Heart left ventricle (tissue), 16 donors: Measurements from ENCODE around the gene NUP214. TPM values are rescaled to one million over a fixed set of nuclear protein-coding genes. Genes with fewer than 3 reads are reported as not detected.

Experiments
- ATAC-seq, 4 donors: fragments of 200-7000 bp; cut with Tn5 transposase; one replicate each; pipeline ENCODE4 v1.9.1; 2020 to 2022; ENCODE audit warnings: moderate library complexity in 4 of 4, mild to moderate bottlenecking in 3 of 4, moderate number of reproducible peaks in 1 of 4
- DNase-seq, 5 donors: peaks; one replicate each; pipeline ENCODE4 v3.0.0-alpha.2; 2020
- H3K27ac ChIP-seq, 12 donors: fragments of 200-600 bp; sonication (generic) in 4 of 12; one replicate each; pipeline versions ENCODE4 v1.5.0 to v1.8.0; 2016 to 2022; ENCODE audit warnings: mild to moderate bottlenecking in 2 of 12
- H3K27me3 ChIP-seq, 9 donors: fragments of 200-600 bp; sonication (generic) in 2 of 9; one replicate each; pipeline versions ENCODE4 v1.5.1 to v1.8.0; 2016 to 2022; ENCODE audit warnings: mild to moderate bottlenecking in 3 of 9
- H3K36me3 ChIP-seq, 9 donors: fragments of 200-600 bp; sonication (generic) in 2 of 9; one replicate each; pipeline versions ENCODE4 v1.5.0 to v1.8.0; 2018 to 2022; ENCODE audit warnings: mild to moderate bottlenecking in 2 of 9
- H3K4me1 ChIP-seq, 12 donors: fragments of 200-600 bp; sonication (generic) in 4 of 12; one replicate each; pipeline versions ENCODE4 v1.5.0 to v1.8.0; 2016 to 2022; ENCODE audit warnings: mild to moderate bottlenecking in 3 of 12
- H3K4me3 ChIP-seq, 12 donors: fragments of 200-600 bp; sonication (generic) in 4 of 12; one replicate each; pipeline versions ENCODE4 v1.5.0 to v1.8.0; 2017 to 2022; ENCODE audit warnings: mild to moderate bottlenecking in 9 of 12, moderate library complexity in 4 of 12
- H3K9me3 ChIP-seq, 12 donors: fragments of 200-600 bp; sonication (generic) in 4 of 12; one replicate each; pipeline versions ENCODE4 v1.5.0 to v1.8.0; 2016 to 2022; ENCODE audit warnings: mild to moderate bottlenecking in 1 of 12
- POLR2A ChIP-seq, 2 donors: fragments of 450-650 bp; IDR thresholded peaks; one replicate each; pipeline ENCODE4 v1.6.1; 2017; ENCODE audit warnings: antibody characterized with exemption in 2 of 2, mild to moderate bottlenecking in 2 of 2, moderate library complexity in 2 of 2
- WGBS, 4 donors: extraction: QIAGEN DNeasy Blood & Tissue Kit in 2 of 4; methylation state at CpG; one replicate each; pipeline versions ENCODE4 v1.1.5 to v1.1.7; 2013 to 2018; 5-methylcytosine and 5-hydroxymethylcytosine counted together
- intact Hi-C, 10 donors: fragments of 100-400 bp; cut with DNase I; formaldehyde crosslinking; loops; one replicate each; pipeline versions ENCODE4 v1.11.1 to v1.14.2; 2022
- polyA plus RNA-seq, 2 donors: library from polyadenylated mRNA; stranded (reverse); fragments of 200-250 nt; gene quantifications; one replicate each; pipeline ENCODE4 v1.2.3, GENCODE V29; 2013
- total RNA-seq, 9 donors: library from RNA; depleted of rRNA in 2 of 9; stranded (reverse); fragments of >200 nt in 2 of 9; fragmentation: NEBNext Ultra II Directional in 3 of 9; extraction: Animal tissue kit (Norgen Biotek cat#: 25700) in 3 of 9; gene quantifications; one replicate each; pipeline versions ENCODE4 v1.1.0 to v1.2.4, GENCODE V29; 2016 to 2023
- TF ChIP-seq, protein P1 (sequence below), 12 donors: fragments of 200-600 bp; sonication (generic) in 4 of 12; IDR thresholded peaks; one replicate each; pipeline versions ENCODE4 v1.5.0 to v1.8.0; 2018 to 2022; ENCODE audit warnings: antibody characterized with exemption in 12 of 12, mild to moderate bottlenecking in 5 of 12
- donor health status: ischemic (EF 13 %, LVEDD 7.1; RV severe dilation, severe dysfunction).
- donor health status: healthy with polysubstance abuse.
- donor health status: DM: no; HTN: yes; CAD: no.
- donor health status: DM: no; HTN: no; CAD: no.
- donor health status: ischemic (EF 25% LVEDD 6.9; RV normal size, moderate dysfunction).
- donor health status: ischemic (EF 25% LVEDD 5.7; RV mildly dilated, moderate dysfunction).
- donor health status: healthy.
- donor health status: DM: yes; HTN: yes; CAD: no.
- donor health status: ischemic (EF 35%, LVEDD 5.7; RV mildly dilated, moderate dysfunction).
- donor health status: nonischemic (EF 11% LVEDD 7.7; RV severe dilation, severe dysfunction).
- donor health status: DM: yes; HTN: yes; CAD: no.
- donor health status: PGD.
- donor health status: ischemic (EF 29% LVEDD 5.4; RV normal size, mild dysfunction).
- donor health status: nonischemic (EF 23%, LVEDD 6.1; RV moderate dilation, normal function).

NUP214 gene
- total and polyA plus RNA-seq, 11 donors, result 13.7 to 45.1 (median 23.6) TPM

GRCh38 chr9:131107760-131108159 is 17.6 kb upstream of the NUP214 start:
- intact Hi-C loops, result no loop called here
- Histone ChIP-seq H3K27ac (peak overlapping the region in 10 of 12 donors; percentile 24 to 82 (median 50)), H3K27me3 (no peaks in the 10 kb centered on the region), H3K9me3 (no peaks in the 10 kb centered on the region), H3K4me1 (peaks cover 0 to 43% (median 13%) of the 10 kb centered on the region in 12 donors), H3K36me3 (peaks cover 0 to 6% (median 0%) of the 10 kb centered on the region in 9 donors), H3K4me3 (no peak overlapping the region)
- peak in 1 of 5 donors; percentile 39 for DNase-seq
- WGBS, 4 donors, result 45 to 72% (median 62%) methylated on average over 8 of the region's 8 CpGs
- ATAC-seq, result peak; percentile 49 to 82 (median 65)
- TF ChIP-seq POLR2A (IDR thresholded peaks at IDR 0.05), result no peak
- TF ChIP-seq, protein P1, sequence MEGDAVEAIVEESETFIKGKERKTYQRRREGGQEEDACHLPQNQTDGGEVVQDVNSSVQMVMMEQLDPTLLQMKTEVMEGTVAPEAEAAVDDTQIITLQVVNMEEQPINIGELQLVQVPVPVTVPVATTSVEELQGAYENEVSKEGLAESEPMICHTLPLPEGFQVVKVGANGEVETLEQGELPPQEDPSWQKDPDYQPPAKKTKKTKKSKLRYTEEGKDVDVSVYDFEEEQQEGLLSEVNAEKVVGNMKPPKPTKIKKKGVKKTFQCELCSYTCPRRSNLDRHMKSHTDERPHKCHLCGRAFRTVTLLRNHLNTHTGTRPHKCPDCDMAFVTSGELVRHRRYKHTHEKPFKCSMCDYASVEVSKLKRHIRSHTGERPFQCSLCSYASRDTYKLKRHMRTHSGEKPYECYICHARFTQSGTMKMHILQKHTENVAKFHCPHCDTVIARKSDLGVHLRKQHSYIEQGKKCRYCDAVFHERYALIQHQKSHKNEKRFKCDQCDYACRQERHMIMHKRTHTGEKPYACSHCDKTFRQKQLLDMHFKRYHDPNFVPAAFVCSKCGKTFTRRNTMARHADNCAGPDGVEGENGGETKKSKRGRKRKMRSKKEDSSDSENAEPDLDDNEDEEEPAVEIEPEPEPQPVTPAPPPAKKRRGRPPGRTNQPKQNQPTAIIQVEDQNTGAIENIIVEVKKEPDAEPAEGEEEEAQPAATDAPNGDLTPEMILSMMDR (IDR thresholded peaks at IDR 0.05), result no peak

GRCh38 chr9:131111186-131111853 is 14.1 kb upstream of the NUP214 start:
- H3K27ac ChIP-seq, result peak overlapping the region in 1 of 12 donors; percentile 16
- ATAC-seq (no peak), DNase-seq (no peak)
- TF ChIP-seq, protein P1 (IDR thresholded peaks at IDR 0.05), result no peak
- no peak for TF ChIP-seq POLR2A (IDR thresholded peaks at IDR 0.05)
- no peaks in the 10 kb centered on the region for H3K9me3 ChIP-seq
- no peaks in the 10 kb centered on the region for H3K27me3 ChIP-seq
- 68 to 77% (median 71%) methylated on average over 10 of the region's 10 CpGs for WGBS, 4 donors
- peaks cover 0 to 35% (median 11%) of the 10 kb centered on the region in 12 donors for H3K4me1 ChIP-seq
- intact Hi-C loops, result no loop called here
- peaks cover 0 to 12% (median 0%) of the 10 kb centered on the region in 9 donors for H3K36me3 ChIP-seq
- H3K4me3 ChIP-seq, result no peak overlapping the region

DNA sequence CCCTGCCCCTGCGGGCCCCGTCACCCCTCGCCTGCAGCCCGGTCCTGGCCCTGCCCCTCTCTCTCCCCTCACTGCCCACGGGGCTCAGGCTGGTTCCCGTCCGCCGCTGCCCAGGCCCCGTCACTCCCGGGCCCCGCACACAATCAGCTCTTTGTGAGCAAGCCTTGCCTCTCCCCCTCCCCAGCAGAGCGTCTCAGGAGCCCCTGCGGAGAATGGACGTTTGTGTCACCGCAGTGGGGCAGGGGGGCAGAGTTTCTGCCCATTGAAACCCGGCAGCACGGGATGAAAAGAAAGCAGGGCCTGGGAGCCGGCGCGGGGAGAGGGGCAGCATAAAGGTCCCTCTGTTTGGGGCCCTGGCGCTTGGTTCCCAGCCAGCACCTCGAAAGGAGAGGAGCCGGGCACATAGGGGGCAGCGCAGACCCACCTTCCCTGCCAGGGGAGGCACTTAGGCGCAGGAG is 13.5 kb upstream of the NUP214 start:
- TF ChIP-seq, protein P1 (IDR thresholded peaks at IDR 0.05), result no peak
- TF ChIP-seq POLR2A (IDR thresholded peaks at IDR 0.05), result no peak
- Histone ChIP-seq H3K9me3 (no peaks in the 10 kb centered on the region), H3K4me1 (peaks cover 0 to 34% (median 9%) of the 10 kb centered on the region in 12 donors), H3K27me3 (no peaks in the 10 kb centered on the region), H3K4me3 (no peak overlapping the region), H3K36me3 (peaks cover 0 to 9% (median 0%) of the 10 kb centered on the region in 9 donors), H3K27ac (peak overlapping the region in 2 of 12 donors; percentile 16 to 43)
- WGBS, 4 donors, result 76 to 80% (median 78%) methylated on average over 23 to 25 of the region's 25 CpGs
- DNase-seq, result no peak
- intact Hi-C loops, result no loop called here
- ATAC-seq, result no peak

DNA sequence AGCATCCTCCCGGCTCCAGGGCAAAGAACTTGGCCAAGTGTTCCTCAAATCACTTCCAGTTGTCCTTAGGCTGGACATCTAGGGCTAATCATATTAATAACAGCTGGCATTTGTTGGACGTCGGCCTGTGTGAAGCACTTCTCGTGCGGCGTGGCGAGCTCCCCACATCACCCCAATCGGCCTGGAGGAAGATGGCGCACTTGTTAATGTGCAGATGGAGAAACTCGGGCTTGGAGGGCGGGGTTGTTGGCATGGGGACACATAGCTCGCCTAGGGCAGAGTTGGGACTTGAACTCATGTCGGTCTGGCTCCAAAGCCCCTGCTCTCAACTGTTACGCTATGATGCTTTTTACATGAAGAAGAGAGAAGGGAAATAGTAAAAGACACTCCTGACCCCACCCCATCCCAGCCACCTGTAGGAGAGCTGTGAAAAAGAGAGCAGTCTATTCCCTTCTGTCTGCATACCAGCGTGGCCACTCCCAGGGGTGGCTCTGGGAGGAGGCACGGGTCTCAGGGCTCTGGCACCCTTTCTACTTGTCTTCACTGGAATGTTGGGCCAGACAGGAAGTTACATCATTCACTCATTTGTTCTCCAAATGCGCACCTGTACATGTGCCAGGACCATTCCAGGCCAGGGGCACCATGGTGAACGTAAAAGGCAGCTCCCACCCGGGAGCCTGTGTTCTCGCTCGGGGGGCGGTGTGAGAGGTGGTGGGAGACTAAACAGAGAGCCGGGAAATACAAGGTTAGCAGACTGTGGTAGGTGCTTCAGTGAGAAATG is 12.8 kb upstream of the NUP214 start:
- WGBS, 4 donors, result 81 to 92% (median 88%) methylated on average over 21 to 23 of the region's 23 CpGs
- peaks cover 0 to 33% (median 8%) of the 10 kb centered on the region in 12 donors for H3K4me1 ChIP-seq
- ATAC-seq, result no peak

More for the DNA sequence above, 12.8 kb upstream of the NUP214 start:
- Histone ChIP-seq H3K36me3 (peaks cover 0 to 9% (median 0%) of the 10 kb centered on the region in 9 donors), H3K27me3 (no peaks in the 10 kb centered on the region), H3K27ac (peak overlapping the region in 3 of 12 donors; percentile 14 to 43 (median 16)), H3K4me3 (no peak overlapping the region), H3K9me3 (no peaks in the 10 kb centered on the region)
- no peak for TF ChIP-seq POLR2A (IDR thresholded peaks at IDR 0.05)
- TF ChIP-seq, protein P1 (IDR thresholded peaks at IDR 0.05), result no peak
- intact Hi-C loops, result no loop called here
- no peak for DNase-seq
